ENCODE results near the gene AUTS2.

Gene AUTS2

DNA sequence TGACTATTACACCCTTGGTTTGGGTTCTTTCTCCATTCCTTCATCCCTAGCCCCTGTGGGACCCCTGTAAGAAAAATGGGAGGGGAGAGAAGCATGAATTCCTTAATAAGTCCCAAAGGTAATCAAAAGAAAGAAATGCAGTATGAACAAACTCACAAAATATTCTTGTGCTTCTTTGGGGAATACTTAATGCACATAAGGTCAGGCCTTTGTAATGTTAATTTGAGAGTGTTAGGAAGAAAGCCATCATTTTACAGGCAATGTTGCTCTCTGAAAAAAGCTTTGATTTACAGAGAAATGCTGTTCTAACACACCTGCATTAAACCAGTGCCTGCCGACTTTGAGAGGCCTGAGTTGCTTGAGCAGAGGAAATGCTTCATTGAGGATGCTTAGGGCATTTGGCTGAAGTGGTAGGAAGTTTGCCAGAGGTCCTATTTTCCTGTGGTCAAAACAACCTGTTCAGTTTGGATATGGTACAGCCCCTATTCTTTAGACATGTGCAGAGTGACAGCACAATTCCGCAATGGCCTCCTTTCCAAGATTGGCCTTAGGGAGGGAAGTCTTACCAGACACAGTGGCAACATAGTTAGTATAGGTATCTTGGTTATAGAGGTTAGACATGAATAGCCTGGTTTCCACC, 643.4 kb downstream of the AUTS2 start:
- TF ChIP-seq, protein P1, sequence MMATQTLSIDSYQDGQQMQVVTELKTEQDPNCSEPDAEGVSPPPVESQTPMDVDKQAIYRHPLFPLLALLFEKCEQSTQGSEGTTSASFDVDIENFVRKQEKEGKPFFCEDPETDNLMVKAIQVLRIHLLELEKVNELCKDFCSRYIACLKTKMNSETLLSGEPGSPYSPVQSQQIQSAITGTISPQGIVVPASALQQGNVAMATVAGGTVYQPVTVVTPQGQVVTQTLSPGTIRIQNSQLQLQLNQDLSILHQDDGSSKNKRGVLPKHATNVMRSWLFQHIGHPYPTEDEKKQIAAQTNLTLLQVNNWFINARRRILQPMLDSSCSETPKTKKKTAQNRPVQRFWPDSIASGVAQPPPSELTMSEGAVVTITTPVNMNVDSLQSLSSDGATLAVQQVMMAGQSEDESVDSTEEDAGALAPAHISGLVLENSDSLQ (IDR thresholded peaks at IDR 0.05): no peak
- no peak for TF ChIP-seq ARNT (IDR thresholded peaks at IDR 0.05)
- no peak for TF ChIP-seq FOXK2 (IDR thresholded peaks at IDR 0.05)
- no peak for TF ChIP-seq SP1 (IDR thresholded peaks at IDR 0.05)
- TF ChIP-seq ELF4 (IDR thresholded peaks at IDR 0.05): no peak
- TF ChIP-seq ZNF384 (IDR thresholded peaks at IDR 0.05): no peak
- TF ChIP-seq L3MBTL2 (conservative IDR thresholded peaks at IDR 0.05): no peak
- no peak for TF ChIP-seq SUZ12 (IDR thresholded peaks at IDR 0.05)
- no peak for TF ChIP-seq FOXA1 (IDR thresholded peaks at IDR 0.05)
- TF ChIP-seq FOXM1 (IDR thresholded peaks at IDR 0.05; ENCODE audit: borderline replicate concordance): no peak
- TF ChIP-seq NFRKB (IDR thresholded peaks at IDR 0.05): no peak
- no peak for TF ChIP-seq TARDBP (IDR thresholded peaks at IDR 0.05)
- TF ChIP-seq LEF1 (IDR thresholded peaks at IDR 0.05; ENCODE audit: borderline replicate concordance): no peak
- TF ChIP-seq BHLHE40 (IDR thresholded peaks at IDR 0.05; ENCODE audit: borderline replicate concordance): no peak
- no peak for TF ChIP-seq CTBP1 (IDR thresholded peaks at IDR 0.05; ENCODE audit: borderline replicate concordance)
- CTCF ChIA-PET: no interaction called here
- POLR2A ChIA-PET: no interaction called here
- DNase-seq (ENCODE audit: extremely low spot score): no peak

DNA sequence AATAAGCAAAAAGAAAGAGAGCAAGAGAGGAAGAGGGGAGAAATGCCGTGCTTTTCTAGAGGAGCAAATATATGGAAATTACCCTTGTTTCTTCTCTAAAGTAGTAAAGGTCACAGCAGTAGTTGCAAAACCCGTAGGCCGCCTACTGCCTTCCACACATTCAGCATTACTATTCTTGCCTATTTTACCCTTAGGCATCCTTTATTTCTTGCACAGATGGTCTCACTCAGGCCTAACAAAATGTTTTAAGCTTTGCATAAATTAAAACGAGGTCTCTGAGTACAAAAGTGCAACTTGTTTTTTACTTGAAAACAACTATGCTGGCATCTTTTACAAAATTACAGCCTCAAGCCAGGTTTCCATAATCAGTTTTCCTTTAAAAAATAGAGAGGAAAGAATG, 644.6 kb downstream of the AUTS2 start:
- TF ChIP-seq BHLHE40 (IDR thresholded peaks at IDR 0.05; ENCODE audit: borderline replicate concordance) (no peak), FOXM1 (IDR thresholded peaks at IDR 0.05; ENCODE audit: borderline replicate concordance) (no peak), CTBP1 (IDR thresholded peaks at IDR 0.05; ENCODE audit: borderline replicate concordance) (no peak), ZNF384 (IDR thresholded peaks at IDR 0.05) (no peak), ELF4 (IDR thresholded peaks at IDR 0.05) (no peak), FOXK2 (IDR thresholded peaks at IDR 0.05) (no peak), SUZ12 (IDR thresholded peaks at IDR 0.05) (no peak), HDGF (IDR thresholded peaks at IDR 0.05; ENCODE audit: borderline replicate concordance) (no peak), NFRKB (IDR thresholded peaks at IDR 0.05) (no peak), SP1 (IDR thresholded peaks at IDR 0.05) (no peak), L3MBTL2 (conservative IDR thresholded peaks at IDR 0.05) (no peak), LEF1 (IDR thresholded peaks at IDR 0.05; ENCODE audit: borderline replicate concordance) (no peak)
- CTCF ChIA-PET: no interaction called here
- POLR2A ChIA-PET: no interaction called here
- DNase-seq (ENCODE audit: extremely low spot score): no peak

DNA sequence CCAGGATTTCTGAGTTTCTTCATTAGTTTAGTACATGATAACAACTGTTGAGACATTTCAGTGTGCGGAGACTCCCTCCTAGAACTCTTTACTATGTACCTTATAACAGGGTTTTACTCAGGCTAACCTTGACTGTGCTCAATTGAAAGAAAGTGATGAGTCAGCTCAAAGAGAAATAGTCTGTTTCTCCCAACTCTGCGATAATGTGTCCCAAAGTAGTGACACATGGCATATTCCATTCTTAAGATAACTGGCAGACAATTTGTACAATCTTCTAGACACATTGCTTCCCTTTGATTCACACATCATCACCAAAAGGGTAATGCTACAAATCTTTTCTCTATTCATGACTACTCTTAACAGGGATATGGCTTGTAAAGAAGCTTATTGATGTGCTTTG, 645.2 kb downstream of the AUTS2 start:
- POLR2A ChIA-PET: no interaction called here
- no peak for TF ChIP-seq FOXK2 (IDR thresholded peaks at IDR 0.05)

DNA sequence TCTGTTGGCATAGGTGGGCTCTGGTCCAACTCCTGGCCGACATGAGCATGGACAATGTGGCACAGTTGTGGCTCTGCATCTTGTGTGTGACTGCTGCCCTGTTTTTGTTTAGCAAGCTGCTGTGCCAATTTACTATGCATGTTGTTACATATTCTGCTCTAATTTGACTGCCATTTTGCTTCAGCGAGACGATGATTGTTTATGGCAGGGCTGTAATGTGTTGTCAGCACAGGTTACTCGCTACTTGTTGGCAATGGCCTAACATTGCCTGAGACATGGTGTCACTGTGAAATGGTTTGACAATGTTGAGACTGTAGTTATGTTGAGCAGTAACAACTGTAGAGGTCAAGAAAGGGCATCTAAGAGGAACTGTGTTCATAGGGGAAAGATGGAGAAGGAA, 659.6 kb downstream of the AUTS2 start:
- no peak for TF ChIP-seq ELF4 (IDR thresholded peaks at IDR 0.05)
- TF ChIP-seq FOXK2 (IDR thresholded peaks at IDR 0.05): no peak
- TF ChIP-seq SUZ12 (IDR thresholded peaks at IDR 0.05): no peak
- TF ChIP-seq TARDBP (IDR thresholded peaks at IDR 0.05): no peak
- TF ChIP-seq ARNT (IDR thresholded peaks at IDR 0.05): no peak
- no peak for TF ChIP-seq NFRKB (IDR thresholded peaks at IDR 0.05)
- TF ChIP-seq CTBP1 (IDR thresholded peaks at IDR 0.05; ENCODE audit: borderline replicate concordance): no peak
- no peak for TF ChIP-seq FOXA1 (IDR thresholded peaks at IDR 0.05)
- TF ChIP-seq HDGF (IDR thresholded peaks at IDR 0.05; ENCODE audit: borderline replicate concordance): no peak
- TF ChIP-seq SP1 (IDR thresholded peaks at IDR 0.05): no peak
- TF ChIP-seq FOXM1 (IDR thresholded peaks at IDR 0.05; ENCODE audit: borderline replicate concordance): no peak
- no peak for TF ChIP-seq BHLHE40 (IDR thresholded peaks at IDR 0.05; ENCODE audit: borderline replicate concordance)
- no peak for TF ChIP-seq L3MBTL2 (conservative IDR thresholded peaks at IDR 0.05)
- no peak for TF ChIP-seq ZNF384 (IDR thresholded peaks at IDR 0.05)
- TF ChIP-seq, protein P1 (IDR thresholded peaks at IDR 0.05): no peak
- ChIA-PET CTCF (no interaction called here), POLR2A (no interaction called here)
- no peak for DNase-seq (ENCODE audit: extremely low spot score)

More for the DNA sequence above, 645.2 kb downstream of the AUTS2 start:
- no peak for DNase-seq (ENCODE audit: extremely low spot score)
- CTCF ChIA-PET: no interaction called here

DNA sequence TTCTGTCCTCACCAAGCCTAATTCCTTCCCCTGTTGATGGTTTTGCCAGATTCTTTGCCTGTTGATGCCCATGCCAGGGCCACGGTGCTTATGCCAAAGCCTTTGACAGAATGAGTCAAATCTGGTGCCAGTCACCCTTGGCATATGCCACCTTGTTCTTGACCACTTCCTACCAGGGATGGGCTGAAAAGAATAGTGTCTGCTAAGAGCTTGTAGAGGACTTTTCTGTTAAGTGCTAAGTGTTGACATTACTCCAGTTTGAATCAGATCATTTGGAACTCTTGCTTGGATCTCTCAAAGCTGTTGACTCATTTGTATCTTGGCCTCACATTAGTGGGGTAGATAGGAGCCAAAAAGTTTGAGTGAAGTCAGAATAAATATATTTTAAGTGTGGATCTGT, 661.2 kb downstream of the AUTS2 start:
- TF ChIP-seq L3MBTL2 (conservative IDR thresholded peaks at IDR 0.05): no peak
- no peak for TF ChIP-seq SUZ12 (IDR thresholded peaks at IDR 0.05)
- TF ChIP-seq, protein P1 (IDR thresholded peaks at IDR 0.05): no peak
- TF ChIP-seq CTBP1 (IDR thresholded peaks at IDR 0.05; ENCODE audit: borderline replicate concordance): no peak
- TF ChIP-seq SP1 (IDR thresholded peaks at IDR 0.05): no peak
- TF ChIP-seq FOXK2 (IDR thresholded peaks at IDR 0.05): no peak
- no peak for TF ChIP-seq NFRKB (IDR thresholded peaks at IDR 0.05)
- no peak for TF ChIP-seq FOXA1 (IDR thresholded peaks at IDR 0.05)
- TF ChIP-seq LEF1 (IDR thresholded peaks at IDR 0.05; ENCODE audit: borderline replicate concordance): no peak
- TF ChIP-seq TARDBP (IDR thresholded peaks at IDR 0.05): no peak
- TF ChIP-seq ARNT (IDR thresholded peaks at IDR 0.05): no peak
- TF ChIP-seq BHLHE40 (IDR thresholded peaks at IDR 0.05; ENCODE audit: borderline replicate concordance): no peak
- TF ChIP-seq HDGF (IDR thresholded peaks at IDR 0.05; ENCODE audit: borderline replicate concordance): no peak
- TF ChIP-seq ZNF384 (IDR thresholded peaks at IDR 0.05): no peak
- no peak for TF ChIP-seq FOXM1 (IDR thresholded peaks at IDR 0.05; ENCODE audit: borderline replicate concordance)
- TF ChIP-seq ELF4 (IDR thresholded peaks at IDR 0.05): no peak
- POLR2A ChIA-PET: no interaction called here
- DNase-seq (ENCODE audit: extremely low spot score): no peak
- CTCF ChIA-PET: no interaction called here

DNA sequence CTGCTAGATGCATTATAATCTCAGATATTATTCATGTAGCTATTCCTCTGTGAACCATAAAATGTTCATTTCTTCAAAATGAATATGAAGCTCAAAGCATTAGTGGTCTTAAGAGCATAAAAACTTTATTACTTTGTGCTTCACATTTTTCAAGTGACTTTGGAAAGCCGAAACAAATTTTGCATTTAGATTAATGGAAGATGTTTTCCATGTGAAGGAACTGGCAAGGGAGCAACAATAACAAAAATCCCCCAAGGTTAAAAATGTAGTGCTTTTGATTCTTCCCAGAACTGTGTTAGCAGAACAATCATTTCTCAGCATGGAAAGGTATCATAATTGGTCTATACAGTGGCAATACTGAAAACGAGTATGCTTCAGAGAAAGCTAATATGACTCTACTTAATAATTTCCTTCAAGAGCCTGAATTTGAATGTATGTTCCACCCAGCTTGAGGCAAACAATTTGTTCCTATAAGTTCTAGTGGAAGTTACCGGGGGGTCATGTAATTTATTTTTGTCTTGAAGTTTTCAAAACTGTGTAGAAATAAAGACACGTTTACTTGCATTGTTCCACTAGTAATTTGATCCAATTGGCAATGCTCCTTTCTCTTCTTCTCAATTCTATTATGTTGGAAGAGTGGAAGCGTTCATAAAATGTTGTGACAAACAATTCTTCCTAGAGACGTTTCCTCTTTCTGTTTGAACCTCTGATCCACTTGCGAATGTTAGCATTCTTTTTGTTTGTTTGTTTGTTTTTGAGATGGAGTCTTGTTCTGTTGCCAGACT, 665.4 kb downstream of the AUTS2 start:
- CTCF ChIA-PET: no interaction called here
- TF ChIP-seq, protein P1 (IDR thresholded peaks at IDR 0.05): no peak
- TF ChIP-seq CTBP1 (IDR thresholded peaks at IDR 0.05; ENCODE audit: borderline replicate concordance) (no peak), BHLHE40 (IDR thresholded peaks at IDR 0.05; ENCODE audit: borderline replicate concordance) (no peak), ZNF384 (IDR thresholded peaks at IDR 0.05) (no peak), ELF4 (IDR thresholded peaks at IDR 0.05) (no peak), ARNT (IDR thresholded peaks at IDR 0.05) (no peak), TARDBP (IDR thresholded peaks at IDR 0.05) (no peak), NFRKB (IDR thresholded peaks at IDR 0.05) (no peak), L3MBTL2 (conservative IDR thresholded peaks at IDR 0.05) (no peak), FOXA1 (IDR thresholded peaks at IDR 0.05) (no peak), FOXK2 (IDR thresholded peaks at IDR 0.05) (no peak), HDGF (IDR thresholded peaks at IDR 0.05; ENCODE audit: borderline replicate concordance) (no peak), SUZ12 (IDR thresholded peaks at IDR 0.05) (no peak), FOXM1 (IDR thresholded peaks at IDR 0.05; ENCODE audit: borderline replicate concordance) (no peak), LEF1 (IDR thresholded peaks at IDR 0.05; ENCODE audit: borderline replicate concordance) (no peak), SP1 (IDR thresholded peaks at IDR 0.05) (no peak)
- POLR2A ChIA-PET: no interaction called here
- no peak for DNase-seq (ENCODE audit: extremely low spot score)
